Fibroblast of gingiva (primary cell): ENCODE data around the gene PDE7B.
"Not testable (repeated sequence)": the region's sequence is repeated elsewhere in the genome, so short reads cannot be mapped to it uniquely, and the experiment has no call there.

Experiments used
- DNase-seq: peaks from one replicate; pipeline ENCODE4 v3.0.0-alpha.2; 2011; ENCODE audit warnings: low read depth

Gene PDE7B

GRCh38 chr6:136070815-136071214, 219.3 kb downstream of the PDE7B start:
- no peak for DNase-seq

DNA sequence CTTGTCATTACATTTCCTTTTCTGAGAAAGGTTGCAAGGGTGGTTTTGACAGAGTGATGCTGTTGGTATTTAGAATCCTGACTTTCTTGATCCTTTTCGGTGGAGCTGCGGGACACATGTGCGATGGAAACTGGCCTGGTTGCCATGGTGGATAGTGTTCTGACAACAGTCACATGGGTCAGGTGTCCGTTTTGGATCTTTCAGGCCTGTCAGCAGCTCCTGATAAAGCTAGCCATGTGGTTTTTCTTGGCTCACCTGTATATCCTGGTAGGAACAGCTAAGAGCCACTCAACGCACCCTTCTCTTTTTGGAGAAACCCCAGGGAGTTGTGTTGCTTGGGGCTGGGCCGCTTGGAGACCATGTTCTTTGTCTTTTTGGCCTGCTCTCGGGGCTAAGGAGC, 221.2 kb downstream of the PDE7B start:
- no peak for DNase-seq

GRCh38 chr6:136073216-136073615, 221.7 kb downstream of the PDE7B start:
- peak; percentile 50 for DNase-seq

- no peak for DNase-seq
These were observed 225.0 kb downstream of the PDE7B start for GRCh38 chr6:136076496-136076895.

- peak; percentile 71 for DNase-seq
These were observed 226.5 kb downstream of the PDE7B start for GRCh38 chr6:136077834-136078576.

DNA sequence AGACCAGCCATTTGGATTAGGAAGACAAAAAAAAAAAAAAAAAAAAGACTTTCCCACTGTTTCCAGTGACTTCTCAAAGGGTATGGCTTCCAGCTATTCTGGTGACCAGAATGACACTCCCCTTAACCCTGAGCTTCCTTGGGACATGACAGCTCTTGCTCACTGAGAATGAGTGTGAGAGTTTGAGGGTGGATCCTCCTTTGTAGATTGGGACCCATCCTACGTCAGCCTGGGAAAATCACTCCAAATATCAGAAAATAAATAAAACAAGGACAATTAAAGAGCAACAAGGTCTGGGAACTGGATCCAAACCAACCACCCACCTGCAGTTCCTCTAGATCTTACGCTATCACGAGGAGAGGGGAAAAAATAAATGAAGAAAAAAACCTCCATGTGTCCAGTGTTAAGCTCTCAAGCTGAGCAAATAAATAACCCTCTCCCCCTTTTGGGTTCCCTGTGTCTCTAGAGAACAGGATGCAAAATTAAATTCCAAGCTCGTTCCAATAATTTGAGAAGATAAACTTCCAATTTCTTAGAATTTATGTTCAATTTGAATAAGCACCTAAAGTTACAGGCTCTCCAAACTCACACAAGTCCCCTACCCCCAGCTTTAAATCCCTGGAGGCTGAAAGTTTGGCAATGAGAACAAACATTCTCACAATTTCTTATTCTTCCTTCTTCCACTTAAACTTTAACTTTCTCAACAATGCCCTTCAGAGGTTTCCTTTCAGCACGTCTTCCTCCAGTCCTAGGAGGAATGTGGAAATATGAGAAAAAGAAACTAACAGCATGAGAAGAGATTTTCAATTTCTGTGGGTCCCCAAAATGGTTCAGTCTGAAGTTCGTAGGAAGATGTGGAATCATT, 228.4 kb downstream of the PDE7B start:
- DNase-seq: no peak

- peak; percentile 12 for DNase-seq
These were observed 232.0 kb downstream of the PDE7B start for GRCh38 chr6:136083540-136083939.

- no peak for DNase-seq
These were observed 232.9 kb downstream of the PDE7B start for GRCh38 chr6:136084403-136084802.

- DNase-seq: no peak
These were observed 234.0 kb downstream of the PDE7B start for GRCh38 chr6:136085370-136086115.

GRCh38 chr6:136086686-136087085, 235.2 kb downstream of the PDE7B start:
- DNase-seq: peak; percentile 14

DNA sequence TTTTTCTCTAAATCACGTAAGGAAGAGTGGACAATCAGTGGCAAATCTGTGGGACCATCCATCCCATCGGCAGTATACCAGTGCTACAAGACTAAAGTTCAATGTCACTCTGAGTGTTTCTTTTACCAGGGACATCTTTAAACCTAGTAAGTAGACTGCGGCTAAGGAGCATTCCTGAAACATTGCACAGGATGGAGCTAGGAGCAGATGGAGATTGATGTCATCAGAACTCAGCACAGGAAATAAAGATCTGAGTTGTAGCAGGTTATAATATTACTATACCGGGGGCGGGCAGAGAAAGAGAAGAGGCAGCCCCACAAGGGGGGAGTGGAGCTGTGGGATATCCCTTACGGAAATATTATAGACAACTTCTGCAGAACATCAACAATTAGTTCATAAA, 236.5 kb downstream of the PDE7B start:
- DNase-seq: no peak

GRCh38 chr6:136088693-136089092, 237.2 kb downstream of the PDE7B start:
- no peak for DNase-seq

DNA sequence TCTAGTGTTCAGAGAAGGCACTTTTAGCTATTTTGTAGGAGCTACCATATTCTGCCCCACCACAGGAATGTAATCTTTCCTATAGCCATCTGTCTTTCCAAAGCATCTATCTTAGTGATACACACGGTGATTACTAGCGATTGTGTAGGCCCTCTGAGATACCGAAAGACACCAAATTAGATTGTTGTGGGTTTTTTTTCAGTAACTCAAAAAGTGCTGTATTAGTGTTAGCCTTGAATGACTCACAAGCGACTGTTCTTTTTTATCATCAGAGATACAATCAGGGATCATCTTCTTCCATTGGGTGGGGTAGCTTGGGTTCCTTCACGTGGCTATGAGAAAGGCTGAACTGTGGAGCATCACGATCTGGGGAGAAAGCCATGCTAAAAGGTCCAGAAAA, 238.4 kb downstream of the PDE7B start:
- no peak for DNase-seq

DNA sequence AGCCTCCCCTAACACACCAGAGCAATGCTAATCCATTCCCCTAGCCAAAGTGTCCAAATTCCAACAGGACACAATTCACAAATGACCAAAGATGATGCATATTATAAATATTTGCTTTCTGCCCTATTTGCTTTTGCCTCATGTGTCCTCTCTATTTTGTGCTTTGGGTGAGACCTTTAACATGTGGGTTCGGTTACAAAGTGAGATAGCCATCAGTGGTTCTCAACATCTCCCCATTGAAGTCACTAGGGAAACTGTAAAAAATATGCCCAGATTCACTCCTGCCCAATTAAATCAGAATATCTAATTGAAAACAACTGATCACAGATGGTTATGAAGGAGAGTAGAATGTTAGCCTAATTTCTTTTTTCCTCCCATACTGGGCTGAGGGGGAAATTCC, 239.4 kb downstream of the PDE7B start:
- peak; percentile 38 for DNase-seq

DNA sequence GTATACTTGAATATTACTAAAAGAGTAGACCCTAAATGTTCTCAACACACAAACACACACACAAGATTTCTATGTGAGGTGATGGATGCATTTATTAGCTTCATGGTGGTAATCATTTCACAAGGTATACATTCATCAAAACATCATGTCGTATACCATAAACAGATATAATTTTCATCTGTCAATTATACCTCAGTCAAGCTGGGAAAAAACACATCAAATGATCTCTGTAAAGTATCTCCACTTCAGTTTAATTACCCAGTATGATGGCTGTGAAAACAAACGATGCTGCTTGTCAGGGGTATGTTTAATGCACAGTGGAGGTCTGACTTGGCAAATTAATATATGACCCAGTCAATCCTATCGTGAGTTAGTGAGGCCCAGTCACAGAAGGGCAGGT, 241.4 kb downstream of the PDE7B start:
- DNase-seq: no peak

GRCh38 chr6:136093835-136094234, 242.3 kb downstream of the PDE7B start:
- no peak for DNase-seq

DNA sequence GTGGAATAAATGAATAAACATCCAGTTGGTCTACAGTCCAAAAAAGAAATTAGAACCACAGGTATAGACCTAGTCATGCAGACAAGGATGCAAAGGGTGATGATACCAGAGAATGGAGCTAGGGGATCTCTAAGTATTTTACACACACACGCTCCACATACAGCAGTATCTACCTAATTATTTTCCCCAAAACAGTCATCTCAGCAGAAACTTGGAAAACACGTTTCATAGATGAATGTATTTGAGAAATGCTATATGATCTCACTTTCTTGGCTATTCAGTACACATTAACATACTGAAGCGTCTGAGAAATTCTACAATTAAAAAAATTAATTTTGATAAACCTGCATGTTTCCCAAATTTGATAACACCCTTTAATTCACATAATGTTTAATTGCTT, 243.3 kb downstream of the PDE7B start:
- no peak for DNase-seq

- peak; percentile 91 for DNase-seq
These were observed 244.5 kb downstream of the PDE7B start for GRCh38 chr6:136095986-136096385.

DNA sequence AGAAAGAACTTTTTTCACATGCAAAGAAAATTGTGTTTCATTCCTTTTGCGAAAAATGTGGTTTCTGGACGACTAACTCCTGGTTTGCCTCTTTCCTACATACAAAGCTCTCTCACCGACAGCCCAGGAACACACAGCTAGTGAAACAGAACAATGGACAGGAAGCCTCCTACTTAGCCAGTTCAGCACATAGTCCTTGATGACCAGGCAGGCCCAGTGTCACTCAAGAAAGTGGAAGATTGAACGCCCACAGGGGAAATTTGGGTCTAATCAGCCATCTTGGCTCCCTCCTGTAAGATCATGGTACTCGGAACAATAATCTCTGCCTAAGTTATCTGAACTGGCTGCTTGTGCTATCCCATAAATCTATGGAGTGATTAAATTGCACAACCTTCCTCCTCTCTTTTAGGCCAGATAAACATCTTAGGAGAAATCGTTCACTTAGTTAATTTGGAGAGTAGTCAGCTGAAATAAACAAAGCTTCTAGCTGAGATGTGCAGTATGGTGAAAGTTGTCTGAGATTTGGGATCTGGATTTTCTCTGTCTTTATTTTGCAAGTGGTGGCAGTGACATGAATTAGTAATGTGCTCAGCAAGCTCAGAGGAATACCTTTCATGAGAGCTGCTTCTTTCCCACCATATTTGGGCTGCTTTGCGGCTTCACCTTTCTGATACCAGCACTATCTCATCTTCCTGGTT, 251.6 kb downstream of the PDE7B start:
- no peak for DNase-seq

- no peak for DNase-seq
These were observed 252.3 kb downstream of the PDE7B start for GRCh38 chr6:136103763-136104311.

DNA sequence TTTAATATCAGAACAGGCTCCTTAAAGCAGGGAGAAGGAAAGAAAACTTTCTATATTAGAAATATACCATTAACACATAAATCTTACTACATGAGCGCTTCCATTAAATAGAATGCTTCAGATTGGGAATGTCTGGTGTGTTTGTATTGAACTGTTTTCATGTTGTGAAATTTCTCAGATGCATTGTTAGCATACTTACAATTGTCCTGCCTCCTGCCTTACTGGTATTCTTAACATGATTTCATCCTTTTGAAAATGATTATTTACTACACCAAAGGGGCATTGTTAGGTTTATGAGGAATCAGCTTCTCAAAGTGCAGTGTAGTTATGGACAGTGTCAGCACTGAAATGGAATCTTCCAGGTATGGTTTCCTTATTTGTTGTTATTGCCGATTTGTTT, 253.1 kb downstream of the PDE7B start:
- DNase-seq: no peak

GRCh38 chr6:136105797-136106196, 254.3 kb downstream of the PDE7B start:
- not testable (repeated sequence) for DNase-seq
